ENCODE results near the gene ZNF514.
A peak's percentile ranks its signal among the peaks of the same experiment; 100 is the strongest.
"Not testable (repeated sequence)": the region's sequence is repeated elsewhere in the genome, so short reads cannot be mapped to it uniquely, and the experiment has no call there.

Gene ZNF514

DNA sequence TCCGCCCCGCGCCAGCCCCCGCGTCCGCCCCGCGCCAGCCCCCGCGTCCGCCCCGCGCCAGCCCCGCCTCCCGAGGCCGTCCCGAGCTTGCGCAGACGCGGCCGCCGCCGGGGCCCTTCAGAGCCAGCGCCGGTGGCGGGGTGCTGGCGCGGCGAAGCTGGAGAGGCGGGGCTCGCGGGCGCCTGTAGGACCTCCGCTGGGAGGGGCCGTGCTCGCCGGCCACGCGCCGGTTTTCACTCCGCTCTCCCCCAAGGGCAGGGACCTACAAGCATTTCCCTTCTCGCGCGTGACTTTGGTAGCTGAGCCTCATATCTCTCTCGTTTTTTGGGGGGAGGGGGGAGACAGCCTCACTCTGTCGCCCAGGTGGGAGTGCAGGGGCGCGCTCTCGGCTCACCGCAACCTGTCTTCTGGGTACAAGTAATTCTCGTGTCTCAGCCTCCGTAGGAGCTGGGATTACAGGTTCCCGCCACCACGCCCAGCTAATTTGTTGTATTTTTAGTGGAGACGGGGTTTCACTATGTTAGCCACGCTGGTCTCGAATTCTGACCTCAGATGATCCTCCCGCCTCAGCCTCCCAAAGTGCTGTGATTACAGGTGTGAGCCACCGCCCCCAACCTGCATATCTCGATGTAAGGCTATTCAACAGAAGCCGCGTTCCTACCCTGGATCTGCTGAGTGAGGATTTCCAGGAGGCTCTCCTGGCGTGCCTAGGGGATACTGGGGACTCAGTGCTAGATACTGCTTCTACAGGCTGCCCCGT is at the start of gene ZNF514:
Gene ZNF514 (minus strand): TSS at position 159 of the 760 bp plus-strand sequence. CDS start 6,595 bp downstream, outside the sequence.
- DNase-seq, result no peak

DNA sequence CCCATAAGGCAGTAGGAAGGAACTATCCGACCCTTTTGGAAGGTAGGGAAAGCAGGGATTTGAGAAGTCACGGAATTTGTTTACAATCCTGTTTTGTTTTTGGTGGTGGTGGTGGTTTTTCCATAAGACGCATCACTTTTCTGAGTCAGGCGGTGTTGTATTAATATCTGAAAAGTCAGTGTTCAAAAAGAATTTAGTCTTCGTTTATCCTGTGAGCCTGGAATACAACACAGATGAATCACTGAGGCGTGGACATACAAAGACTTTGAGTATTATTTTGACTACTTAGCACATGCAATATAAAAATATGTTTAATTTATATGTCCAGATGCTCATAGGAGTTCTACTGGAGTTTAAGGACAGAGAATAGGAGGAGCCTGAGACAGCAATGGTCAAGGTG is 48.5 kb upstream of the ZNF514 start:
- no peak for DNase-seq

DNA sequence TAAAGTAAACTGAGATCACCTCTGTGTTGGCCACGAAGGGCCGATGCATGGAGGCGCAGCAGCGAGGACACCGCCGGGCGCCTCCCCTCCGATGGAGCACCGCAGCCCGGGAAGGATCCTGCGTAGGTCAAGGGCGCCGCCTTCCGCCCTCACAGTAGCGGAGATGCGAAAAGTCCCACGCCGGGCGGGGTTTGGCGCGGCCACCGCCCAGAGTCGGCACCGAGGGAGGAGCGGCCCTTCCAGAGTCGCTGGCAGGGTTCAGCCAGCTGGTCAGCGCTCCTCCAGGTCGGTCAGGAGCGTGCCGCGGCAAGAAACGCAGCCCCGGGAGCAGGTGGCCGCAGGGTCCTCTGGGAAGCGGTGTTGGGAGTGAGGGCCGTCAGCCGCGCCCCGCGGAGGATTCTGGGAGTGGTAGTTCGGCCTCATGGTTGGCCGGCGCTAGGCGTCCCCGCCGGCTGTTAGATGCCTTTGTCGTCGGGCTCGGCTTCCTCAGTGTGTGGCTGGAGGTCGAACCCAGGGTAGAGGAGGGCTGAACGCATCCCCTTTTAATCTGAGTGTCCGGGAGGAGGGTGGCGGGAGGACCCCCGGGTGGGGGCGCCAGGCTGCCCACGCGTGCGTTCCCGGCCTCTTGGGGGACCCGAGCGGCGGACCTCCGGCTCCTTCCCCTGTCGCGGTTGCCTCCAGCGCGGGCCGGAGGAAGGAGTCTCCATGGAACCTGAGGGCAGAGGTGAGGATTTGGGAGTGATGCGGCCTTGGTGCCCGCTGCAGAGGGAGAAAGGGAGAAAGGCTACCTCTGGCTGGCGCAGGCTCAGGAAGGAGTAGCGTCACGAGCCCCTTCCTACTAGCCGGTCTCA is 47.7 kb upstream of the ZNF514 start, which contains the start of gene ZNF892:
Gene ZNF892 (plus strand): TSS at position 411 of the 851 bp plus-strand sequence. CDS start 295 bp downstream, at position 706.
- DNase-seq, result peak; percentile 76

DNA sequence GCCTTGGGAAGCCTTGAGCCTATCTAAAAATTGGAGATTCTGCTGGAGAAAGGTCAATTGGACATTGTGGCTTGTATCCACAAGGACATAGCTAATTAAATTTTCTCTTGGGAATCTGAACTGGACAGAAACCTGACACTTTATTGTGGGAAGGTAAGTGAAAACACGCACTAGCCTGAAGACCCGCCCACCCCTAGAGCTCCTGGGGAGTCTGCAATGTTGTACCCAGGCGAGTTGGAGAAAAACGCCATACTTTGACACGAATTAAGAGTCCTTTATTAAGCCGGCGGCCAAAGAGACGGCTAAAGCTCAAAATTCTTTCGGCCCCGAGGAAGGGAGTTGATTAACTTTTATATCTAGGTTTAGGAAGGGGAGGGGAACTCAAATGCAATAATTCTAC is 46.4 kb upstream of the ZNF514 start:
- DNase-seq, result no peak

DNA sequence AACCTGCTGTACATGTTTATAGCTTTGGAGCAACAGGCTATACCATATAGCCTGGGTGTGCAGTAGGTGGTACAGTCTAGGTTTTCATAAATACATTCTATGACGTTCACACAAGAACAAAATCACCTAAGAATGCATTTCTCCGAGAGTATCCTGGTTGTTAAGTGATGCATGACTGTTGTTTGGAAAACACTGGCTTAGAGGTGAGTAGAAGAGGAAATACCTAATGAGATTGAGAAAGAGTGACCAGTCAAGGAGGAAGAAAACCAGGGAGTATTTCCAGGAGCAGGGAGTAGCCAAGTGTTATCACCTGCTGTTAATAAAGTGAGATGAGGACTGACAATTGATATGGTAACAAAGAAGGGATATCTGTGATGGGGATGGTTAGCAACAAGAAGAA is 44.7 kb upstream of the ZNF514 start:
- DNase-seq, result no peak

DNA sequence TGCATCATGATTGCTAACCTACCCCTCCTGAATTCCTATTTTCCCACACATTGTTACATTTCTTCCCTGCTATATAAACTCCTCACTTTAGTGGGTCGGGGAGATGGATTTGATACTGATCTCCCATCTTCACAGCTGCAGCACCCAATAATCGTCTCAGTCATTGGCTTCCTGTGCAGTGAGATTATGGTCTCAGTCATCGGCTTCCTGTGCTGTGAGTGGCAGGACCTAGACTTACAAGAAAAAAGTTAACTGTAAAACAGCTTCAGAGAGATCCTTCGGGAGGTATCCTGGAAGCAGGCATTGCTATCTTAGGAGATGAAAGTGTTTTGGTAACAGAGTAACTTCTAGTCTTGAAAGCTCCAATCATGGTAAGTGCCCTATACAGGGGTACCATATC is 44.3 kb upstream of the ZNF514 start:
- DNase-seq, result no peak

DNA sequence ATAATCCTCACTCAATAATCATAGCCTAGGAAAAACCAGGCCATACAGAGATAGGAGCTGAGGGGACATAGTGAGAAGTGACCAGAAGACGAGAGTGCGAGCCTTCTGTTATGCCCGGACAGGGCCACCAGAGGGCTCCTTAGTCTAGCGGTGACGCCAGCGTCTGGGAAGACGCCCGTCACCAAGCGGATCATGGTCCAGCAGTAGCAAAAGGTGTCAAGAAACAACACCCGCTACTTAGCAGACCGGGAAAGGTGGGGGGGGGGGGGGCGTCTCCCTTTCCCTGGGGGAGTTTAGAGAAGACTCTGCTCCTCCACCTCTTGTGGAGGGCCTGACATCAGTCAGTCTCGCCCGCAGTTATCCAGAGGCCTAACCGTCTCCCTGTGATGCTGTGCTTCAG is 33.3 kb upstream of the ZNF514 start:
- DNase-seq, result not testable (repeated sequence)

DNA sequence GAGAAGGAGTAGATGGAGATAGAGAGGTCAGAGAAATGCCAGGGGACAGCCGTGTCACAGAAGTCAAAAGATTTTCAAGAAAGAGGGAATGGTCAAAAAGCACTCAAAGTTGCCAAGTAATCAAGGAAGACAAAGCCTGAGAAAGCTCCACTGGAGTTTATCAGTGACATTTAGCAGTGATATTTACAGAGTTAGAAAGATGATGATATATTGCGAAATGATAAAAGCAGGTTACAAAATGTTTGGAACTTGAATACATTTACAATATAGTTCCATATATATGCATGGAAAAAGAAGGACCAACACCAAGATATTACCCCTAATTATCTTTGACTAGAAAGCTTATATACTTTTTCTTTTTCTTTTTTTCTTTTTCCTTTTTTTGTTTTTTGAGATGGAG is 26.3 kb upstream of the ZNF514 start:
- no peak for DNase-seq

DNA sequence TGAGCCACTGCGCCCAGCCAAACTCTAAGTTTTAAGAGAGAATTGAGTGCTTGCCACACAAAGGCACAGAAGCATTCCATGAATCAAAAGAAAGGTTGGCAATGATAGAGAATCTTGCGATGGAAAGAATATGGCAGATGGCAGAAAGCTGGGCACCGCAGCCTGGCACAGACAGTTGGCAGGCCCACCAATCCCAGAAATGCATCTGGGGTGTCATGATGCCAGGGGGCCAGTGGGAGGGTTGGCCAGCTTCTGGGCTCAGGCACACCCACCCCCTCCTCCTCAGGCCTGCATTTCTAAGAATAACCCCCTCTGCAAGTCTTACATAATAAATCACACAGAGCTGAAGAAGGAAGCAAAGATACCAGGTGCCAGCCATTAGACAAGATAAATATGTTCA is 25.5 kb upstream of the ZNF514 start:
- DNase-seq, result no peak

DNA sequence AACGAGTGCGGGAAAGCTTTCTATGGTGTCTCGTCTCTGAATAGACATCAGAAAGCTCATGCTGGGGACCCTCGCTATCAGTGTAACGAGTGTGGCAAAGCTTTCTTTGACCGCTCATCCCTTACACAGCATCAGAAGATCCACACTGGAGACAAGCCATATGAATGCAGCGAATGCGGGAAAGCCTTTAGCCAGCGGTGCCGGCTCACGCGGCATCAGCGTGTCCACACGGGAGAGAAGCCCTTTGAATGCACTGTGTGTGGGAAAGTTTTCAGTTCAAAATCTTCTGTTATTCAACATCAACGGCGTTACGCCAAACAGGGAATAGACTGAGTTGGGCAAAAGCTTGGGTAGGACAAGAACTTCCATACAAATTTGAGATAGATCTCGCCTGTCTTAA is 22.1 kb upstream of the ZNF514 start:
- no peak for DNase-seq

DNA sequence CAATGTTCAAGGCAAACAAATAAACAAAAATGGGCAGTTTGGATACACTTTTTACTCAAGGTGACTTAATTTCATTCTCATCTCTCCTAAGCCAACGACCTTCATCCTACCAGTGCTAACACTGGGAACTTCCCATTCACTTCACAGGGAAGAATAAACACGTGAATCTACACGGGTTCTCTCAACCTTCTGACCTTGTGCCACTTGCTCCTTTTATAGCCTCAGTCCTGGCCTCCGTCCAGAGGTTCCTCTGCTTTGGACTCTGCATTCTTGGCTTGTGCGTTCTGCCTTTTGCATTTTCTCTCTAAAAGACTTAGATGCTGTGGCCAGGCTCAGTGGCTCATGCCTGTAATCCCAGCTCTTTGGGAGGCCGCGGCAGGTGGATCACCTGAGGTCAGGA is 19.8 kb upstream of the ZNF514 start:
- DNase-seq, result no peak

DNA sequence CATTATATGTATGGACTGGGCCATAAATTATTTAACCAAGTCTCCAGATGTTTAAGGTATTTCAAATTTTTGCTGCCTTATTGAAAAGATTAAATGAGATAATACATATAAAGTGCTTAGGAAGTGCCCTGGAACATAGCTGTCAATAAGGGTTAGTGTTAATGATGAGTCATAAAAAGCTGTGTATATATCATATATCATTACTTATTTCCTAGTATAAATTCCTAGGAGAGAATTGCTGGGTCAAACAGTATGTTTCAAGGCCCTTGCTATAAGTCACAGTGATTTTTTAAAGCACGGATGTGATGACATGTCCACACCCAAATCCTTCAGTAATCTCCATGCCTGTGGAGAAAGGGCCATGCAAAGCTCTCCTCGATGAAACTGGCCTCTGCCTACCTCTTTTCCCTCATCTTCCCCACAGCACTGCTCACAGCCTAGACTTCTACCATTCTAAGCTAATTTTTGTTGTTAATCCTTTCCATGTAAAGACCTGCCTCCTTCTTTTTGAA is 14.4 kb upstream of the ZNF514 start:
- DNase-seq, result no peak

DNA sequence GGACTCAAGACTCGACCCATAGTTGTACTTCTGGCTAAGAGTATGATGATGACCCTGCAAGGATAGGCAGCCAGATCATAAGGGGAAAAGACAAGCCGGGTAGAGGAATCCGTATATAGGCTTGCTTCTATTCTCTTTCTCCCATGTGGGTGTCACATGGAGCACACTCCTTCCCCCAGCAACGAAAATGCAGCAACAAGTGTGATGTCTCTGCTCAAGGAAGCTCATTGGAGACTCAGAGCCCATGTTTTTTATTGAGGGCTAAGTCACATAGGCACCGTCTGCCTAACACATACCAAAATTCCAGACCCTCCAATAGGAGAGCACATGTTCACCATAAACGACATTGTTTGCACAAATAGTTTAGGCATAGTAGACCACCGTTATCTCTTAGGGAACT is 12.3 kb upstream of the ZNF514 start:
- DNase-seq, result no peak

DNA sequence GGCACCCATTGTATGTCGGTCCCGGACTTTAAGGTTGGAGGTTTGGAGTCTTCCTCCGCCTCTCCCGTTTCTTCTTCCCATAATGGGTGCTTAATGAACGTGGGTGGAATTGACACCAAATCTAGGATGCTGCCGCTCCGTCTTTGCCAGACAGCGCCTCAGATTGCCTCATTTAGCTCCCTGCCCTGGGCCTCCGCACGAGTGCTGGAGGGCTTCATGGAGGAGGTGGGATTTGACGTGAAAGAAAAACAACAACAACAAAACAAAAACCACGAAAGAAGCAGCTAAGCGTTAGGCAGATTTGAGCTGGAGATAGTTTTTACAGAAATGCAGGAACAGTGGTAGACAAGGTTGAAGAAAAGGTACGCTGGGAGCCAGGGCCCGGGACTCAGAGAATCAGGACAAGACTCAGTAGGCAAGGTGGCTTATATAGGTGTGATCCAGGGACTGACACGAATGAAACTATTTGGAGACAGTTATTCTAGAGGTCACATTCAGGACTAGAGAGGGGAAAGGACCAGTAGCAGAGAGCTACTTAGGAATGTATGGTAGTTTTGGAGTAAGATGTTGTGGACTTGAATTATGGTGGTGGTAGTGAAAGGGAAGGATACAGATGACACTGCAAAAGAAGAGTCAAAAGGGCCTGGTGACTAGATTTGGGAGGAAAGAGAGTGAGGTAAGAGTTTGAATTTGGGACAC is 6.6 kb upstream of the ZNF514 start:
- DNase-seq, result no peak

DNA sequence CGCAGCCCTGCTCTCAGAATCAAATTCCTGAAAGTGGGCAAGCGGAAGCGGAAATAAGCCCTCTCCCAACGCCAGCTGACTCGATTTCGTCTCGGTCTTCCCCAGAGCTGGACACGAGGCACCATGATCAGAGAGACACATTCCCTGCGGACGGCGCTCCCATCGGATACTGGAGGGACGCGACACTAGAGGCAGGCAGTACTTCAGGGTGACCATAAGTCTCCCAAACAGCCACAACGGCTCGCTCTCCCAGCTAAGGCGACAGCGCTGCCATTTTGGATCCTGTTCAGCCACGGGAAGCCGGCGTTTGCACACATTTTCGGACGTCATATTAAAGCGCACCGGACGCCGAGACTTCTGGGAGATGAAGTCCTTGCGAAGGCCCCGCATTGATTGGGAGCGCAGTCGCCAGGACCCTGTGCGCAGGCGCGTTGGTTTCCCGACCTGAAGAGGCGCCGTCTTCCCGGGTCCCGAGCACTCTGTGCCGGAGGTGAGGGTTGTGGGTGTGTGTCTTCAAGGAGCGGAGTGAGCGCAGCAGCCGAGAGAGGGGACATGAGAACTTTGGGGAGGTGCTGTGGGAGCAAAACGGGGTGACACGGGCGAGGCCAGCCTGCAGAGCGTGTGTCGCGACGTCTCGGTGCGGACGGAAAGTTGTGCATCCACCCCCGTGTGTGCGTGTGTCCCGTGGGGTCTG is 5.9 kb upstream of the ZNF514 start, which contains the start of gene ZNF2:
Gene ZNF2 (plus strand): TSS at position 439 of the 694 bp plus-strand sequence. CDS start 10,418 bp downstream, outside the sequence.
- peak; percentile 82 for DNase-seq

DNA sequence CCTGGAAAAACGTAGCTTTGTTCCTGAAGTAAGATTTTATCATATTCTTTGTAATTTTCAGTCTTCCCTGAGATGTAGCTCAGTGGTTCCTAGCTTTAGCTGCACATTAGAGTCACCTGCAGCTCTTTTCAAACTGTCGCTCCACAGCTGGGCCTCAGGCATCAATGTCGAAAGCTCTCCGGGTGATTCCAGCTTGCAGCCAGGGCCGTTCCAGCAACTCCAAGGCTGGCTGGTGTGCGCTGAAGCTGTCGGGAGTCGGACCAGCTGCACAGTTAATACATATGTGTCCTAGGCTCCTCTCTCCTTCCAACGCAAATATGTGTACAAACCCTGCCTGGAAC is 5.4 kb upstream of the ZNF514 start:
- no peak for DNase-seq

DNA sequence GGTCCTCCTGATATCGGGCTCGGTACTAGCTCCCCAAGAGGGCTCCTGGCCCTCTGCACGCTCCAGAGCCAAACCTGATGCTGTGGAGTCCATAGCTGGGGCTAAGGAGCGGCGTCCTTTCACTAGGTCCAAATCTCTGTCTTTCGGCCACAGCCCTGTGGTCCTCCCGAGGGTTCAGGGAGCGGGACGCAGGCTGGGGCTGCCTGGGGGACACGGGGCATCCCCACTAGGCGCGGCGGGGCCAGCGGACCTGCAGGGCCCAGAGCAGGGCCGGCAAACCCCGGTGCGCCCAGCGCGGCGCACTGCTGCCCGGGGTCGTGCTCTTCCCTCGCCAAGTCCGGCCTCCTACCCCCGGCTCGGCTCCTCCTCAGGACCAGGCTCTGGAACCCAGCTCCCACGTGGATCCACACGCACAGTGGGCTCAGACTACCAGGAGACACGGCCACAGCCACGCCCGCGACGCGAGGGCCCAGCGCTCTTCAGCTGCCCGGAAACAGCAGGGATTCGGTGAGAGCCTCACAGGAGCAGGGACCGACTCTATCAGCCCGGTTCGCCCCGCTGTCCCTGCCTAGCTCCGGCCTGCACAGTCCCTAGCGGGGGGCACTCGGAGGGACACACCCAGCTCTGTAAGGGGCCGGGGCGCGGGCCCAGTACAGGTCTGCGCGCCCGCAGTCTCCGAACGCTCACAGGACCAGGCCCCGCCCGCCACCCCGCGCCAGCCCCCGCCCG is 593 bp downstream of the ZNF514 start:
- DNase-seq, result no peak

DNA sequence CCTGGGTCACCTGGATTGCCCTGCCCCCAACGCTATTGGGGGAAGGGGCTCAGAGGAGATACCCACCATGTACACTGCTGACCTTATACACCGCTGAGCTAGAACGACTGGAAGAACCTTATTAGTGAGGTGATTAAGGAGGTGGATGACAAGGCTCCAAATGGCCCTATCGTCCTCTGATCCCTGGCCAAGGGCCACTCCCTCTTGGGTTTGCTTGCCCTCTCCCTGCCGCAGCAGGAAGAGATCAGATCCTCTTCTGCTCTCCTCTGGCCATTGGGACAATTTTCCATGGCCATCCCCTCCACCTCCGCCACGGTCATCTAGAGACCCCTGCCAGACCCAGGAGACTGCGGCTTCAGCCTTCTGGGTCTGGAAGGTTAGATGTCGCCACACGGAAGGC is 1.2 kb downstream of the ZNF514 start:
- DNase-seq, result no peak

DNA sequence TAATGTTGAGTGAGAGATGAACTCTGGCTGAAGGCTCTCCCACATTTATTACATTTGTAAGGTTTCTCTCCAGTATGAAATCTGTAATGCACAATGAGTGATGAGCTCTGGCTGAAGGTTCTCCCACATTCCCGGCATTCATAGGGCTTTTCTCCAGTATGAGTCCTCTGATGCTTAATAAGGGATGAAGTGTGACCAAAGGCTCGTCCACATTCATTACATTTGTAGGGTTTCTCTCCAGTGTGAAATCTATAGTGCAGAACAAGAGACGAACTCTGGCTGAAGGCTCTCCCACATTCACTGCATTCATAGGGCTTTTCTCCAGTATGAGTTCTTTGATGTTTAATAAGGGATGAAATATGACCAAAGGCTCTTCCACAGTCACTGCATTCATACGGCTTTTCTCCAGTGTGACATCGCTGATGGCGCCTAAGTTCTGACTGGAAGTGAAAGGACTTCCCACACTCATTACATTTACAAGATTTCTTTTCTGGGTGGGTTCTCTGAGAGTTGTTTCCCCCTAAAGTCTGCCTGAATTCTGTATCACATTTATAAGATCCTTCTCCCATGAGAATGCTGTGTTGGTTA is 10.2 kb downstream of the ZNF514 start:
- no peak for DNase-seq

DNA sequence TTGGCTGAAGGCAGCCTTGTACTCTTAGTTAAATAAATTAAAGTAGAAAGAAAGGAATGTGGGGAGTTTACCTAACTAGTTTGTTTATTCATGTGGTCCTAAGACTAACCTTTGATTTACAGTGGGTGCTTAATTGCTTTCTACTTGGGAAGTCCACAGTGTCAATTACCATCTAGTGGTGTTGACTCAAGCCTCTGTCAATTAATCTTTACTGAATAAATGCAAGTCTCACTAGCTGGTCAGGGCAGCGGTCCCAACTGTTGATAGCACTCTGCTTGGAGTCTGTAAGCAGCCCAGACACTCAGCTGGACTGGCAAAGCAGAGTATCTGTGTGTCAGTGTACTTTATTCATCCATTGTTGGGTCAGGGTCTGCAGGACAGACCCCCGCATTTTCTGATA is 15.8 kb downstream of the ZNF514 start:
- DNase-seq, result no peak

DNA sequence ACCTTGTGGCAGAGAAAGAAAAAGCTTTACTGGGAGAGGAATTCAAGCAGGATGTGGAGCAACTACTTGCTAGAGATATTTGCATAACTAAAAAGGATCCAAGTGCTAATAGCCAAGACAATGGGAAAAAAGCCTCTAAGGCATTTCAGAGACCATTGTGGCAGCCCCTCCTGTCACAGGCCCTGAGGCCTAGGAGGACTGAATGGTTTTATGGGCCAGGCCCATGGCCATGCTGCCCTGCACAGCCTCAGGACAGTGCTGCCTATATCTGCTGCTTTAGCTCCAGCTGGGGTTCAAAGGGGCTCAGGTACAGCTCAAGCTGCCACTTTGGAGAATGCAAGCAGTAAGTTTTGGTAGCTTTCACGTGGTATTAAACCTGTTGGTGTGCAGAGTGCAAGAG is 20.9 kb downstream of the ZNF514 start:
- DNase-seq, result no peak

DNA sequence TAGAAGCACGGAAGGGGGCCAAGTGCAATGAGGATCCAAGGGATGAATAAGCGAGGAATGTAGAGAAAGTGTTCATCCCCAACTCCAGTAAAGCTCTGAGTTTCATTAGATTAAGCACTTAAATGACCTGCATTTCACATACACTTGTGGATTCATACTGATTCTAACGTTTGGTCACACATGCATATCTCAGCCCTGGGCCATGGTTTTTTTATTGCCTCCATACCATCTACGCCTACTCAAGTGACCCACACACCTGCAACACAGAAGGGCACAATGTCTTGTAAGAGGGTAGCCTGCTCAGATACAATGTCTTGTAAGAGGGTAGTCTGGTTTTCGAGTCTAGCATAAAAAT is 37.5 kb downstream of the ZNF514 start:
- no peak for DNase-seq

All from NCI-H2081 treated with DMSO at 0.1 percent for 48 hours (cell line).